K562 (cell line): ENCODE measurements around the gene VARS1. TPM values are rescaled to one million over a fixed set of nuclear protein-coding genes. Genes with fewer than 3 reads are reported as not detected.

Experiments used
- ARID4B ChIP-seq: sonication (generic); formaldehyde crosslinking; IDR thresholded peaks from 2 replicates; pipeline ENCODE4 v1.8.0; 2022; ENCODE audit warnings: mild to moderate bottlenecking, missing genetic modification reagents
- CBX5 ChIP-seq: IDR thresholded peaks from 2 replicates; pipeline ENCODE4 v1.6.1; 2014; ENCODE audit warnings: low read depth, borderline replicate concordance
- CGGBP1 ChIP-seq: fragments of 250-450 bp; sonication (Bioruptor Pico); IDR thresholded peaks from 2 replicates; pipeline ENCODE4 v1.9.0; 2021; ENCODE audit warnings: mild to moderate bottlenecking
- CTCF ChIP-seq, 3 experiments: IDR thresholded peaks in 2 of 3; conservative IDR thresholded peaks in 1 of 3; 2 replicates each; pipeline ENCODE4 v1.5.1; 2011 to 2012; ENCODE audit warnings: low read length in 3 of 3, mild to moderate bottlenecking in 3 of 3, control low read depth in 2 of 3, improper control_type of control experiment in 1 of 3, inconsistent platforms in 1 of 3, low read depth in 1 of 3, mixed read lengths in 1 of 3, moderate library complexity in 1 of 3; ENCODE audit not compliant: insufficient read depth in 2 of 3
- FOXO4 ChIP-seq: fragments of 450-650 bp; formaldehyde crosslinking; IDR thresholded peaks from 2 replicates; pipeline ENCODE4 v1.4.0; 2020; ENCODE audit warnings: mild to moderate bottlenecking, moderate library complexity
- FOXP4 ChIP-seq: sonication (generic); formaldehyde crosslinking; IDR thresholded peaks from 2 replicates; pipeline ENCODE4 v1.8.0; 2022; ENCODE audit warnings: mild to moderate bottlenecking, missing genetic modification reagents, borderline replicate concordance
- GTF2B ChIP-seq: IDR thresholded peaks from 2 replicates; pipeline ENCODE4 v1.6.1; 2011; ENCODE audit not compliant: insufficient read length; ENCODE audit errors: extremely low read depth
- HBP1 ChIP-seq: fragments of 450-650 bp; formaldehyde crosslinking; IDR thresholded peaks from 2 replicates; pipeline ENCODE4 v1.4.0; 2022; ENCODE audit warnings: missing genetic modification characterization
- KDM2B ChIP-seq: fragments of 250-450 bp; sonication (Bioruptor Pico); IDR thresholded peaks from 2 replicates; pipeline ENCODE4 v1.8.0; 2021; ENCODE audit warnings: mild to moderate bottlenecking, moderate library complexity
- KLF13 ChIP-seq: fragments of 450-650 bp; IDR thresholded peaks from 2 replicates; pipeline ENCODE4 v1.6.1; 2016; ENCODE audit warnings: missing genetic modification characterization, low read depth, mild to moderate bottlenecking, missing compliant biosample characterization, moderate library complexity, borderline replicate concordance
- ZNF174 ChIP-seq: fragments of 250-450 bp; sonication (Bioruptor Pico); IDR thresholded peaks from 2 replicates; pipeline ENCODE4 v1.4.0; 2020; ENCODE audit warnings: mild to moderate bottlenecking
- ZNF347 ChIP-seq: fragments of 450-650 bp; formaldehyde crosslinking; IDR thresholded peaks from 2 replicates; pipeline ENCODE4 v1.4.0; 2020; ENCODE audit warnings: low read depth, mild to moderate bottlenecking, moderate library complexity
- ZNF436 ChIP-seq: fragments of 250-450, 450-650 bp; sonication (Bioruptor Pico); formaldehyde crosslinking; IDR thresholded peaks from 2 replicates; pipeline ENCODE4 v1.7.0; 2020; ENCODE audit warnings: mild to moderate bottlenecking
- polyA plus RNA-seq, 8 experiments: library from polyadenylated mRNA; depleted of rRNA in 4 of 8; stranded (reverse) in 5 of 8; unstranded in 3 of 8; fragments of >200 nt; fragmentation: Nextera tagmentation in 2 of 8; fragmentation: Illumina TruSeq in 1 of 8; extraction: Ambion mirVana in 2 of 8; extraction: Trizol in 1 of 8; gene quantifications; 2 replicates each; pipeline versions ENCODE4 v1.2.1 to v1.2.3, GENCODE V29; 2011 to 2014; ENCODE audit warnings: inconsistent platforms in 1 of 8, missing spikeins in 1 of 8
- total RNA-seq, 7 experiments: library from RNA; depleted of rRNA in 6 of 7; stranded (reverse); fragments of >200 nt in 6 of 7; fragmentation: Illumina TruSeq in 2 of 7; extraction: Trizol in 2 of 7; gene quantifications; 2 replicates each; pipeline versions ENCODE4 v1.2.1 to v1.2.3, GENCODE V29; 2011 to 2021; ENCODE audit warnings: low replicate concordance in 1 of 7

The VARS1 gene
- total and polyA plus RNA-seq, 9 of the 15 experiments (the other 6 are each of a cell fraction or from before 2014, with no cell fraction given) = 2.9 to 488 (median 130) TPM

GRCh38 chr6:31827286-31828079 lies 31.9 kb upstream of the VARS1 start, which contains the start of gene HSPA1B (continued):
- TF ChIP-seq FOXO4 (CRISPR knock-in tag) (peak; percentile 91), GTF2B (peak; percentile 99), ARID4B (CRISPR knock-in tag) (peak; percentile 94), ZNF347 (CRISPR knock-in tag) (peak; percentile 84; the same call in 1 of the 2 replicates), ZNF174 (CRISPR knock-in tag) (peak; percentile 69; the same call in 1 of the 2 replicates), FOXP4 (CRISPR knock-in tag) (no peak), CGGBP1 (peak; percentile 92), ZNF436 (CRISPR knock-in tag) (peak; percentile 69), KLF13 (tag) (no peak; the same call in 1 of the 2 replicates), CBX5 (no peak), CTCF (IDR thresholded peaks at IDR 0.05 in 2 of 3, conservative IDR thresholded peaks at IDR 0.05 in 1 of 3; ENCODE audit: insufficient read depth in 2 of 3, low read depth in 1 of 3, low read length in 3 of 3) (peak in 1 of 3 experiments; percentile 15; a peak in 2 of 6 replicates), KDM2B (CRISPR knock-in tag) (peak; percentile 99), HBP1 (peak; percentile 93)
